ENCODE measurements around the gene SMARCC1.

SMARCC1 gene

DNA sequence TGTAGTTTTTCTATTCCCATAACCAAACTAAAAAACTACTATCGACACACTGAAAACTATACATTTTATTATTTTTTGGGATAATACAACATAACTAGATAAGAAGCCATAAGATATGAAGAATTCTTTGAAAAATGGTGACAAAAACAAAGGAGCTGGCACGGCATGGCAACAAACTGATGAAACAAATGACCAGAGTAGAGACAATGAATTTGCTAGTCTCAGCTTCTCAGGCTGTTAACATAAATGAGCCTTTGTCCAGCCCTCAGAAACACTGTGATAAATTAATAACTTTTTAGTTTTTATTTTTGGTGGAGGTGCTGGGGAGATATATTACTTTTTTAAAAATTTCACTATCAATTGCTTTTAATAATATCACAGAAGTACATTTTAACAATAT is 100.7 kb downstream of the SMARCC1 start:
- Mint-ChIP-seq H3K4me1 (no peaks in the 10 kb centered on the region), H3K27me3 (no peaks in the 10 kb centered on the region), H3K4me3 (no peak overlapping the region), H3K27ac (no peak overlapping the region), H3K9me3 (no peaks in the 10 kb centered on the region)
- DNase-seq: no peak
- no peak for ATAC-seq

- Mint-ChIP-seq H3K4me1 (no peaks in the 10 kb centered on the region), H3K4me3 (no peak overlapping the region), H3K9me3 (no peaks in the 10 kb centered on the region), H3K27me3 (no peaks in the 10 kb centered on the region), H3K27ac (no peak overlapping the region)
- ATAC-seq: peak; percentile 70
- no peak for DNase-seq
These were observed 103.0 kb downstream of the SMARCC1 start for GRCh38 chr3:47678446-47679338.

DNA sequence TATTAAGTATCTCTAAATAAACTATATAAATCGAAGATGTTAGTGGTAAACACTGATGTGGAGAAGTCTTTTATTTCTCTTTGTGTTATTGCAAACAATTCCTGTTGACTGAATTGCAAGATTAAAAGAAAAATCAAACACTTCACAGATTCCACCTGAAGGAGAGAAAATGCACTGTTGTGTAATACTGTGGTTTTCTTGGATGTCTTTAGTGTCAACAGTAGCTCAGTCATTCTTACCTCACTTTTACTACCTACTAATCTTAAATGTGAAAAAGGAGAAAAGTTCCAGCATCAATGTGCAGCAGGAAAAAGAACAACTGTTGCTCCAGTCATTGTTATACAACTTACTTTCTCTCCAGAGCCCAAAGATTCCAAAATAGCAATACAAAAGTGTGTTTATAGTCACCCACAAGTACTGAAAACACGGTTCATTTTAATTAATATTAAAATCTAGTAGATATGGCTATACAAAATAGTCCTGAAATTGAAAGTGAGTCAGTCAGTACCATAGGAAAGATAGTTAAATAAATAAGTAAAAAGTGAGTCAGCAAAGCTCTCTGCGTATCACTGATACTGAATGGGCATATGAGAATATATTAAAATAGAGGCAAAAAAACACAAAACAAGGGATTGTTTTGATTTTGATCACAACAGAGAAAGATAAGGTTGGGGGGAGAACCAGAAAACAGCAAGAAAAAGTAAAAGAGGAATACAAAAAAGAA is 112.5 kb downstream of the SMARCC1 start:
- no peaks in the 10 kb centered on the region for H3K27me3 Mint-ChIP-seq
- ATAC-seq (no peak), DNase-seq (no peak)
- H3K4me1 Mint-ChIP-seq: peaks cover 6% of the 10 kb centered on the region
- no peak overlapping the region for H3K4me3 Mint-ChIP-seq
- H3K27ac Mint-ChIP-seq: peak overlapping the region in 1 of 2 donors; percentile 15
- no peaks in the 10 kb centered on the region for H3K9me3 Mint-ChIP-seq

DNA sequence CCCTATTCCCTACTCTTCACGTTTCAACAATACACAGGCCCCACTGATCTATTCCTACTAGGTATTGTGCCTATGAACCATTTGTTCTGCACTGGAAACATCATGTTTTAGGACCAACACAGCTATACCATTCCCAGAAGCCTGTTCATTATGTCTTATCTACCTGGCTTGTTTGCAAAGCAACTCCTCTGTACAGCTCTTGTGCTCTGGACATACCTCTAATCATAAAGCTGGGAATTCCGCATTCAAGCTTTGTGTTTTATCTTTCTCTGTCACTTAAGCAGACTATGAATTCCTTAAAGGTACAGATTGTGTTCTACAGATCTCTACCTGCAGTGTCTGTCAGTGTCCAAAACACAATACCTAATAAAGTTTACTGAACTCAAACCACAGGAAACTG is 115.6 kb downstream of the SMARCC1 start:
- H3K4me3 Mint-ChIP-seq: no peak overlapping the region
- H3K27ac Mint-ChIP-seq: no peak overlapping the region
- peaks cover 6% of the 10 kb centered on the region for H3K4me1 Mint-ChIP-seq
- H3K9me3 Mint-ChIP-seq: no peaks in the 10 kb centered on the region
- DNase-seq (no peak), ATAC-seq (no peak)
- H3K27me3 Mint-ChIP-seq: no peaks in the 10 kb centered on the region

DNA sequence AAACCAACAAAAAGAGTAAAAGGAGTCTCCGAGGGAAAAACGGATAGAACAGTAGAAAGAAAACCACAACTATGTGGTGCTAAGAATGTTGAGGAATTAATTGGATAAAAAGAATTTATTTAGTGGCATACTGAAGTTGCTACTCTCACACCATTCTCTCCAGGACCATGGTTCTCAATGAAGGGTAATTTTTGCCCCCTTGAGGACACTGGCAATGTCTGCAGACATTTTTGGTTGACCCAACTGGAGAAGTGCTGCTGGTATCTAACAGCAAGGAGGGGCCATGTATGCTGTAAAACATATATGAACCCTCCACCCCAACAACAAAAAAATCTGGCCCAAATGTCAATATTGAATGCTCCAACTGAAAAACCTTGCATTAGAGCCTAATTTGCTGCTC is 117.2 kb downstream of the SMARCC1 start:
- H3K4me1 Mint-ChIP-seq: peaks cover 4% of the 10 kb centered on the region
- no peaks in the 10 kb centered on the region for H3K9me3 Mint-ChIP-seq
- ATAC-seq: peak; percentile 60

DNA sequence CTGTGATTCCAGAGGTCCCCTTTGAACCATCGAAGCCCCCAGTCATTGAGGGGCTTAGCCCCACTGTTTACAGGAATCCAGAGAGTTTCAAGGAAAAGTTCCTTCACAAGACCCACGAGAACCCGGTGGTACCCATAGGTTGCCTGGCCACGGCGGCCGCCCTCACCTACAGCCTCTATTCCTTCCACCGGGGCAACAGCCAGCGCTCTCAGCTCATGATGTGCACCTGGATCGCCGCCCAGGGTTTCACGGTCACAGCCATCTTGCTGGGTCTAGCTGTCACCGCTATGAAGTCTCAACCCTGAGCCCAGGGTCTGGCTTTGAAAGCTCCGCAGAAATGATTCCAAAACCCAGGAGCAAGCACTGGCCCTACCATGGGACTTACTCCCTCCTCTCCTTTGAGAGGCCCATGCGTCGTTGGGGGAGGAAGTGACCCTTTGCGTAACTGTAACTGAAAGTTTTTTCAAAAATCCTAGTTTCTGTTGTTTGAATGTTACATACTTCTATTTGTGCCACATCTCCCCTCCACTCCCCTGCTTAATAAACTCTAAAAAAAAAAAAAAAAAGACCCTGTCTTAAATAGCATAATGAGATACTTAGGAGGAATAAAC is 118.0 kb downstream of the SMARCC1 start:
- Mint-ChIP-seq H3K27me3 (no peaks in the 10 kb centered on the region), H3K4me3 (no peak overlapping the region), H3K9me3 (no peaks in the 10 kb centered on the region), H3K4me1 (no peaks in the 10 kb centered on the region), H3K27ac (peak overlapping the region; percentile 11 to 63)
- DNase-seq (no peak), ATAC-seq (no peak)

More for the DNA sequence above, 117.2 kb downstream of the SMARCC1 start:
- no peaks in the 10 kb centered on the region for H3K27me3 Mint-ChIP-seq
- no peak overlapping the region for H3K4me3 Mint-ChIP-seq
- no peak overlapping the region for H3K27ac Mint-ChIP-seq
- DNase-seq: no peak

DNA sequence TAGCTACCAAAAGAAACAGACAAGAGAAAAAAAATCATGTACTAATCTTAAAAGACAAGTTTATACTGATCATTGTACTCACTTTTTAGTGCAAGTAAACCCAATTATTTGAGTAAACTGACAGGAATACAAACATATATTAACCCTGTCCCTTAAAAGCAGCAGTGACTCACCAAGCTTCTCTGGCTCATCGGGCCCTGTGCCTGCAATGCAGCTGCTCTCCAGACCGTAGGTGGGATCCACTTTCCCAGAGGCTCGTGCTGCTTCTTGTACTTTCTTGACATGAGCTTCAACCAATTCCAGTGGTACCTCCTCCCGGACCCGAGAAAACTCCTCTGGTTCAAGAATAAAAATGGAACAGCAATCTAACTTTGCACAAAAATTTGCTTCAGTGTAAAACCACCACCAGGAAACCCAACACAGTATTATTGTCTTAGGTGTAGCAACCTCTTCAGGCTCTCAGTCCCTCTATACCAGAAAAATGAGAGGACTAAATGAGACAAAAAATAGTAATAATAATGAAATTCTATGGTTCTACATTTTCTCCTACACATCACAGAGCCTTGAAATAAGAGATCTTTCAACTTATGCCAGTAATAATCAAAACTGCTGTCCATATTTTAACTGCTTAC is 120.5 kb downstream of the SMARCC1 start:
- no peaks in the 10 kb centered on the region for H3K4me1 Mint-ChIP-seq
- no peak overlapping the region for H3K4me3 Mint-ChIP-seq
- no peak overlapping the region for H3K27ac Mint-ChIP-seq
- ATAC-seq: no peak
- H3K9me3 Mint-ChIP-seq: no peaks in the 10 kb centered on the region
- no peak for DNase-seq
- no peaks in the 10 kb centered on the region for H3K27me3 Mint-ChIP-seq

DNA sequence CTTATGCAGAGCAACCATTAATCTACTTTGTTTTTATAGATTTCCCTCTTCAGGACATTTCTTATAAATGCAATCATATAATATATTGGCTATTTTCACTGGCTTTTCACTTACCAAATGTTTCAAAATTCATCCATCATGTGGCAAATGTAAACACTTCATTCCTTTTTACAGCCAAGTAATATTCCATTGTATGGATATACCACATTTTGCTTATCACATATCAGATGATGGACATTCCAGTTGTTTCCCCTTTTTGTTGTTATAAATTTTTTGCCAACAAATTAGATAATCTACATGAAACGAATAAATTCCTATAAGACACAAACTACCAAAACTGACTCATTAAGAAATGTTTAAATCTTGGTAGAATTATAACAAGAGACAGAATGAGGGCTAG is 123.2 kb downstream of the SMARCC1 start:
- Mint-ChIP-seq H3K4me3 (no peak overlapping the region), H3K27me3 (no peaks in the 10 kb centered on the region), H3K9me3 (no peaks in the 10 kb centered on the region), H3K4me1 (no peaks in the 10 kb centered on the region), H3K27ac (no peak overlapping the region)
- DNase-seq (no peak), ATAC-seq (no peak)

DNA sequence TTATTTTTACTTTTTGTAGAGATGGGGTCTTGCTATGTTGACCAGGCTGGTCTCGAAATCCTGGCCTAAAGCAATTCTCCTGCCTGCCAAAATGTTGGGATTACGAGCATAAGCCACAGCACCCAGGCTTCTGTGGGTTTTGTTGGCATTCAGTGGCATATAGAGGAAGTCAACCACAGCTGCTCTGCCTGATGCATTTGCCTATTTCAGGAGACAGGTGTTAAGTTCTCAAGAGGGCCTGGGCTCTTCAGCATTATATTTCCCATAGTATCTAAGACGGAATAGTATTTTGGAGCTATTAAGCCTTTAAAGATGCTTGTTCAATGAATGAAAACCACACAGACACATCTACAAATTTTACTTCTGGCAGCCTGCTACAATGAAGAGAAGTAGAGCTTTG is 129.6 kb downstream of the SMARCC1 start:
- Mint-ChIP-seq H3K9me3 (no peaks in the 10 kb centered on the region), H3K27ac (no peak overlapping the region), H3K4me3 (no peak overlapping the region), H3K27me3 (no peaks in the 10 kb centered on the region), H3K4me1 (no peaks in the 10 kb centered on the region)
- ATAC-seq: no peak
- DNase-seq: no peak

- H3K4me1 Mint-ChIP-seq: no peaks in the 10 kb centered on the region
- no peak overlapping the region for H3K27ac Mint-ChIP-seq
- H3K27me3 Mint-ChIP-seq: no peaks in the 10 kb centered on the region
- H3K4me3 Mint-ChIP-seq: no peak overlapping the region
- no peak for DNase-seq
- ATAC-seq: no peak
- H3K9me3 Mint-ChIP-seq: no peaks in the 10 kb centered on the region
These were observed 131.4 kb downstream of the SMARCC1 start for GRCh38 chr3:47650294-47650693.

DNA sequence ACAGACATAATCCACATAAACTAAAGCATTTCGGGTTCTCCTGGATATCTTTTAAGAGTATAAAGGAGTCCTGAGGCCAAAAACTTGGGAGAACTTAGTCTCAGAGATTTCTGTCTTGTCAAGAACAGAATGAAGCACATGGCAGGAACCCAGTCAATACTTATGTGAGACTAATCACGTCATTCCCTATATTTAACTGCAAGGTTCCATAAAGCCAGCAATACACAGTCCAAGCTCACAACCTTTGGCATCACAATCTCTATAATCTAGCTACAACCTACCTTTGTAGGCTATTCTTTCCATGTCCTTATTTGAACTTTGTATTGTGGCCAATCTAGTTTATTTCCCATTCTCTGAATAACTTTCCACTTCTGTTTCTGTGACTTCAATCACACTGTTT is 134.1 kb downstream of the SMARCC1 start:
- H3K4me3 Mint-ChIP-seq: no peak overlapping the region
- DNase-seq: no peak
- H3K4me1 Mint-ChIP-seq: no peaks in the 10 kb centered on the region
- no peak overlapping the region for H3K27ac Mint-ChIP-seq
- H3K9me3 Mint-ChIP-seq: no peaks in the 10 kb centered on the region
- no peaks in the 10 kb centered on the region for H3K27me3 Mint-ChIP-seq
- ATAC-seq: no peak

DNA sequence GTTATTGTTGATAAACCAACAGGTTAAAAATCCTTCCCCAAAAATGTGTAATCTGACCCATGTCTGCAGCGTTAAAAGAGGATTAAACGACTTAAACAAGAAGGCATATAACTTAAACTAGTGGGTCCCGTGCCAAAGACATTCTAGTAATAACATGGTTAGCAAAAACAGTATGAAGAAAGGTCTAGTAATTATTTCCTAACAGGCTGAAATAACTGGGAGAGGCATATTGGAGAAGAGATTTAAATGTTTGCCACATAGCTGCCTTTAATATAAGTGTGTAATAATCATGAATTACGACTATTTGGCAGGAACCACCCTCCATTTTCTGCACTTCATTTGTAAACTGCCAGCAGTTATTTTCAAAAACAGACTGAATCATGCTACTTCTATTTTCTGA is 135.3 kb downstream of the SMARCC1 start:
- DNase-seq (no peak), ATAC-seq (no peak)
- no peak overlapping the region for H3K27ac Mint-ChIP-seq
- H3K9me3 Mint-ChIP-seq: no peaks in the 10 kb centered on the region
- no peaks in the 10 kb centered on the region for H3K4me1 Mint-ChIP-seq
- no peak overlapping the region for H3K4me3 Mint-ChIP-seq
- H3K27me3 Mint-ChIP-seq: no peaks in the 10 kb centered on the region

GRCh38 chr3:47645551-47645950 is 136.1 kb downstream of the SMARCC1 start:
- ATAC-seq: no peak

GRCh38 chr3:47643092-47643491 is 138.6 kb downstream of the SMARCC1 start:
- DNase-seq (no peak), ATAC-seq (no peak)
- Mint-ChIP-seq H3K27me3 (no peaks in the 10 kb centered on the region), H3K4me1 (no peaks in the 10 kb centered on the region), H3K4me3 (no peak overlapping the region), H3K27ac (no peak overlapping the region), H3K9me3 (no peaks in the 10 kb centered on the region)

More at GRCh38 chr3:47645551-47645950, 136.1 kb downstream of the SMARCC1 start:
- Mint-ChIP-seq H3K4me1 (no peaks in the 10 kb centered on the region), H3K4me3 (no peak overlapping the region), H3K27me3 (no peaks in the 10 kb centered on the region), H3K9me3 (no peaks in the 10 kb centered on the region), H3K27ac (no peak overlapping the region)
- DNase-seq: no peak

DNA sequence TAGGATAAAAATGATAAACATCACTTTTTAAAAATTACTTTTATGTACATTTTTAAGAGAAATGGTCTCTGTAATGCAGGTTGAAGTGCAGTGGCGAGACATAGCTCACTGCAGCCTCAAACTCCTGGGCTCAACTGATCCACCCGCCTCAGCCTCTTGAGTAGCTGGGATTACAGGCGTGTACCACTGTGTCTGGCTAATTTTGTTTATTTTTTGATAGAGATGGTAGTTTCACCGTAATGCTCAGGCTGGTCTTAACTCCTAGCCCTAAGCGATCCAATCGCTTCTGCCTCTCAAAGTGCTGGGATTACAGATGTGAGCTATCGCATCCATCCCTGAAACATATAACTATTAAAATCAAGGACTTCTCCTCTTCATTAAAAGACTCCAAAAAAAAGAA is 140.0 kb downstream of the SMARCC1 start:
- Mint-ChIP-seq H3K4me1 (no peaks in the 10 kb centered on the region), H3K27me3 (no peaks in the 10 kb centered on the region), H3K9me3 (no peaks in the 10 kb centered on the region), H3K27ac (no peak overlapping the region), H3K4me3 (no peak overlapping the region)
- ATAC-seq (no peak), DNase-seq (no peak)

- Mint-ChIP-seq H3K4me3 (no peak overlapping the region), H3K27ac (no peak overlapping the region), H3K9me3 (no peaks in the 10 kb centered on the region), H3K27me3 (no peaks in the 10 kb centered on the region), H3K4me1 (peaks cover 6% of the 10 kb centered on the region)
- no peak for DNase-seq
- no peak for ATAC-seq
These were observed 144.8 kb downstream of the SMARCC1 start for GRCh38 chr3:47636921-47637320.
